Measurements from ENCODE around the gene TTC13. TPM values are rescaled to one million over a fixed set of nuclear protein-coding genes. Genes with fewer than 3 reads are reported as not detected.

Gene TTC13
- total RNA-seq, 1 donor from 2014 or later, result 20.4 TPM

- Histone ChIP-seq H3K4me3 (ENCODE audit: low read length in 3 of 3) (peak overlapping the region; percentile 73 to 97 (median 95)), H3K27me3 (ENCODE audit: control insufficient read depth in 3 of 3, insufficient read depth in 3 of 3, low read length in 3 of 3) (no peaks in the 10 kb centered on the region), H3K9ac (ENCODE audit: low read depth in 1 of 3, low read length in 3 of 3) (peak overlapping the region; percentile 58 to 74 (median 62)), H3K36me3 (ENCODE audit: control insufficient read depth in 3 of 3, insufficient read depth in 3 of 3, low read length in 3 of 3) (peaks cover 2 to 8% (median 5%) of the 10 kb centered on the region in 3 donors), H3K4me1 (ENCODE audit: control insufficient read depth in 3 of 3, insufficient read depth in 3 of 3, low read length in 3 of 3) (peaks cover 4 to 18% (median 15%) of the 10 kb centered on the region in 3 donors), H3K27ac (ENCODE audit: low read depth, low read length) (no peak overlapping the region), H3K9me3 (ENCODE audit: control insufficient read depth in 3 of 3, low read length in 3 of 3) (no peaks in the 10 kb centered on the region)
Observed at GRCh38 chr1:230977761-230978490, 735 bp downstream of the TTC13 start.

DNA sequence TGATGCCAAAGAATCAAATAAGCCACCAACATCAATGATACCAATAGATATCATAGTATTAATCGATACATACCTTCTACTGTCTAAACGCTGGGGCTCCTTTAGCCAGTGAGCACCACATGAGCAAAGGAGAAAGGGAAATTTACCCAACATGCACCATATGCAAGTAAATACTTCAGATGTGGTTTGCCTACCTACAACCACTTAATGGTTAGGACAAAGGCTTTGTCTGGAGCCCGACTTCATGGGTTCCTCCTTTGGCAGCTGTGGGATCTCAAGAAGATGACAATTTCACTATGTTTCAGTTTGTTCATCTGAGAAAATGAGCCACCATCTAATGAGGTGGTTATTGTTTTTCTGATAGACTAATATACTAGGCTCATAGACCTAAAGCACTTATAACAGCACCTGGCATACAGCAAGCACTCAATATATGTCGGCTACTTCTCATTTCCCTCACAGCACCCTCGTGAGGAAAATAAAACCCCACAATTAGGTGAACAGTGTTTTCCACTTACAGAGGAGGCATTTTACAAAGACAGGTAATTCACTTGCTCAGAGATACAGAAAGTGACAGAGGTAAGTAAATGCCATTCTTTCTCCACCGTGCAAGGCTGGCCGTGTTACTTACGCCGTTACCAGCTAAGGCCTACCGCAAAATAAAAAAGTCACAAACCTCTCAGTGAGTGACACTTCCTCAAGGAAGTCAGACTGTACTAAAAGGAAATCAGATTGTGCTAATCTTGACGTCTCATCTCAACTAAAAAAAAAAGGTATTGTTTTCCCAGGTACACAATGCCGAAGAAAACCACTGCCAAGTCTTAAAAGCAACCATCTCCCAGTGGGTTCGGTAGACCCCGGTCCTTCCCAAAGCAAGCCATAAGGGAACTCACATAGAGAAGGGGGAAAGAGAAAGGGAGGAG is 1.6 kb downstream of the TTC13 start:
- Histone ChIP-seq H3K9me3 (ENCODE audit: control insufficient read depth in 3 of 3, low read length in 3 of 3) (no peaks in the 10 kb centered on the region), H3K27ac (ENCODE audit: low read depth, low read length) (no peak overlapping the region), H3K4me3 (ENCODE audit: low read length in 3 of 3) (peak overlapping the region; percentile 73 to 97 (median 95)), H3K27me3 (ENCODE audit: control insufficient read depth in 3 of 3, insufficient read depth in 3 of 3, low read length in 3 of 3) (no peaks in the 10 kb centered on the region), H3K4me1 (ENCODE audit: control insufficient read depth in 3 of 3, insufficient read depth in 3 of 3, low read length in 3 of 3) (peaks cover 4 to 18% (median 15%) of the 10 kb centered on the region in 3 donors), H3K36me3 (ENCODE audit: control insufficient read depth in 3 of 3, insufficient read depth in 3 of 3, low read length in 3 of 3) (peaks cover 2 to 8% (median 5%) of the 10 kb centered on the region in 3 donors), H3K9ac (ENCODE audit: low read depth in 1 of 3, low read length in 3 of 3) (peak overlapping the region in 1 of 3 donors; percentile 62)

- H3K9ac ChIP-seq (ENCODE audit: low read depth in 1 of 3, low read length in 3 of 3), result no peak overlapping the region
- no peak overlapping the region for H3K27ac ChIP-seq (ENCODE audit: low read depth, low read length)
- H3K9me3 ChIP-seq (ENCODE audit: control insufficient read depth in 3 of 3, low read length in 3 of 3), result no peaks in the 10 kb centered on the region
- H3K4me1 ChIP-seq (ENCODE audit: control insufficient read depth in 3 of 3, insufficient read depth in 3 of 3, low read length in 3 of 3), result peaks cover 4 to 18% (median 15%) of the 10 kb centered on the region in 3 donors
- peaks cover 2 to 8% (median 5%) of the 10 kb centered on the region in 3 donors for H3K36me3 ChIP-seq (ENCODE audit: control insufficient read depth in 3 of 3, insufficient read depth in 3 of 3, low read length in 3 of 3)
- no peak overlapping the region for H3K4me3 ChIP-seq (ENCODE audit: low read length in 3 of 3)
- H3K27me3 ChIP-seq (ENCODE audit: control insufficient read depth in 3 of 3, insufficient read depth in 3 of 3, low read length in 3 of 3), result no peaks in the 10 kb centered on the region
Observed at GRCh38 chr1:230976360-230976759, 2.3 kb downstream of the TTC13 start.

DNA sequence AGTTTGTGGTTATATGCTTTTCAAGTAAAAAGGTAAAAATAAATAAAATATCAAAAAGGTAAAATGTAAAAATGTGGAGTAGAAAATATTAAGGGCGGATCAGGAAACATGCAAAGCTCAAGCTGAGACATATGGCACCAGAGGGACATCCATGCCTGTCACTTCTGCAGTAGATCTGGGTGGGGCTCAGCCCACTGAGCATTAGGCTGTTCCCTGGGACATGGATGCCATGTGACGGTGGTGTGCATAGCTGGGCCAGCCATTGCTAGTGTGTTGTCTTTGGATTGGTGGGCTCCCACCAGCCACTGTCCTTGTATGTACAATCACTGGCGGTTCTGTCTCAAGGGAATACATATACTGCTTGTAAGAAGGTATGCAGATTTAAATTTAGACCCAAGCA is 3.0 kb downstream of the TTC13 start:
- H3K27ac ChIP-seq (ENCODE audit: low read depth, low read length), result no peak overlapping the region
- peaks cover 4 to 18% (median 15%) of the 10 kb centered on the region in 3 donors for H3K4me1 ChIP-seq (ENCODE audit: control insufficient read depth in 3 of 3, insufficient read depth in 3 of 3, low read length in 3 of 3)
- H3K9me3 ChIP-seq (ENCODE audit: control insufficient read depth in 3 of 3, low read length in 3 of 3), result no peaks in the 10 kb centered on the region
- no peaks in the 10 kb centered on the region for H3K27me3 ChIP-seq (ENCODE audit: control insufficient read depth in 3 of 3, insufficient read depth in 3 of 3, low read length in 3 of 3)
- no peak overlapping the region for H3K4me3 ChIP-seq (ENCODE audit: low read length in 3 of 3)
- no peak overlapping the region for H3K9ac ChIP-seq (ENCODE audit: low read depth in 1 of 3, low read length in 3 of 3)
- peaks cover 2 to 7% (median 5%) of the 10 kb centered on the region in 3 donors for H3K36me3 ChIP-seq (ENCODE audit: control insufficient read depth in 3 of 3, insufficient read depth in 3 of 3, low read length in 3 of 3)

DNA sequence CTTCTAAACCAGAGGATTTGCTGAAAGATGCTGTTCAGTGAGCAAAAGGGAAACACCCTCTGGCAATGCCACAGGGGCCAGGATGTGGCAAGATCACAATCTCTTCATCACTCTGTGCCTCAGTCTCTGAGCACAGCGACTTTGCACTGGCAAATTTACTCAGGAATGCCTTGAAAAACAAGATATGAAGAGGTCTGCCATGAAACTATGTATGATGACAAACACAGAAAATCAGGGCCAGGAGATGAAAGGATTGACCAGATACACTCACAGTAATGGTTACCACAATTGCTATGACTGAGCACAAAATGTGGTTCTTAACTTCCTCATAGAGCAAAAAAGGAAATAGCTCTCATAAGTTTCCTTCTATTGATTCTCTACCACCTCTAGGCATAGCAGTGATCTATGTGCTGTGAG is 5.8 kb downstream of the TTC13 start:
- Histone ChIP-seq H3K4me3 (ENCODE audit: low read length in 3 of 3) (no peak overlapping the region), H3K36me3 (ENCODE audit: control insufficient read depth in 3 of 3, insufficient read depth in 3 of 3, low read length in 3 of 3) (peaks cover 2 to 8% (median 5%) of the 10 kb centered on the region in 3 donors), H3K4me1 (ENCODE audit: control insufficient read depth in 3 of 3, insufficient read depth in 3 of 3, low read length in 3 of 3) (peaks cover 4 to 10% (median 9%) of the 10 kb centered on the region in 3 donors), H3K9me3 (ENCODE audit: control insufficient read depth in 3 of 3, low read length in 3 of 3) (no peaks in the 10 kb centered on the region), H3K27me3 (ENCODE audit: control insufficient read depth in 3 of 3, insufficient read depth in 3 of 3, low read length in 3 of 3) (no peaks in the 10 kb centered on the region), H3K9ac (ENCODE audit: low read depth in 1 of 3, low read length in 3 of 3) (no peak overlapping the region), H3K27ac (ENCODE audit: low read depth, low read length) (no peak overlapping the region)

DNA sequence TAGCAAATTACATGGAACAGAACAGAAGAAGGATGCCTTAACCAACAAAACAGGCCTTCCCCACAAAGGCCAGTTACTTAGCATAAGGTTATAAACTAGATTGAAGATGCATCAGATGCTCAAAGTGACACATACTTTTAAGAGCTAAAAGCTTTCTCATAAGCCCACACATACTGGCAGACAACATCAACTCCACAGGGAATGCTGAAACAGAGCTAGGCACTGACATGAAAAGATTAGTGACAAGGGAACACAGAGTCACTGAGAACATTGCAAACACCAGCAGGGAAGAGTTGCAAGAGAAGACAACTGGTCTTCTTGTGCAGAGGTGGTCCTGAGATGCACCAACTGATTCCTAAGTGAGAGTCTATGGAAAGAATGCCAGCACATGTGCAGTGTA is 6.9 kb downstream of the TTC13 start:
- H3K4me3 ChIP-seq (ENCODE audit: low read length in 3 of 3), result no peak overlapping the region
- peaks cover 0 to under 1% (median 0%) of the 10 kb centered on the region in 3 donors for H3K4me1 ChIP-seq (ENCODE audit: control insufficient read depth in 3 of 3, insufficient read depth in 3 of 3, low read length in 3 of 3)
- H3K27me3 ChIP-seq (ENCODE audit: control insufficient read depth in 3 of 3, insufficient read depth in 3 of 3, low read length in 3 of 3), result no peaks in the 10 kb centered on the region
- no peak overlapping the region for H3K27ac ChIP-seq (ENCODE audit: low read depth, low read length)
- no peaks in the 10 kb centered on the region for H3K9me3 ChIP-seq (ENCODE audit: control insufficient read depth in 3 of 3, low read length in 3 of 3)
- H3K9ac ChIP-seq (ENCODE audit: low read depth in 1 of 3, low read length in 3 of 3), result no peak overlapping the region
- H3K36me3 ChIP-seq (ENCODE audit: control insufficient read depth in 3 of 3, insufficient read depth in 3 of 3, low read length in 3 of 3), result peaks cover 2 to 8% (median 5%) of the 10 kb centered on the region in 3 donors

- no peak overlapping the region for H3K4me3 ChIP-seq (ENCODE audit: low read length in 3 of 3)
- H3K27ac ChIP-seq (ENCODE audit: low read depth, low read length), result no peak overlapping the region
- no peaks in the 10 kb centered on the region for H3K9me3 ChIP-seq (ENCODE audit: control insufficient read depth in 3 of 3, low read length in 3 of 3)
- peaks cover 0 to 3% (median 0%) of the 10 kb centered on the region in 3 donors for H3K36me3 ChIP-seq (ENCODE audit: control insufficient read depth in 3 of 3, insufficient read depth in 3 of 3, low read length in 3 of 3)
- H3K27me3 ChIP-seq (ENCODE audit: control insufficient read depth in 3 of 3, insufficient read depth in 3 of 3, low read length in 3 of 3), result no peaks in the 10 kb centered on the region
- H3K9ac ChIP-seq (ENCODE audit: low read depth in 1 of 3, low read length in 3 of 3), result no peak overlapping the region
- no peaks in the 10 kb centered on the region for H3K4me1 ChIP-seq (ENCODE audit: control insufficient read depth in 3 of 3, insufficient read depth in 3 of 3, low read length in 3 of 3)
Observed at GRCh38 chr1:230970432-230970831, 8.2 kb downstream of the TTC13 start.

- Histone ChIP-seq H3K4me3 (ENCODE audit: low read length in 3 of 3) (no peak overlapping the region), H3K27ac (ENCODE audit: low read depth, low read length) (no peak overlapping the region), H3K36me3 (ENCODE audit: control insufficient read depth in 3 of 3, insufficient read depth in 3 of 3, low read length in 3 of 3) (peaks cover 0 to 3% (median 0%) of the 10 kb centered on the region in 3 donors), H3K9me3 (ENCODE audit: control insufficient read depth in 3 of 3, low read length in 3 of 3) (no peaks in the 10 kb centered on the region), H3K9ac (ENCODE audit: low read depth in 1 of 3, low read length in 3 of 3) (no peak overlapping the region), H3K4me1 (ENCODE audit: control insufficient read depth in 3 of 3, insufficient read depth in 3 of 3, low read length in 3 of 3) (no peaks in the 10 kb centered on the region), H3K27me3 (ENCODE audit: control insufficient read depth in 3 of 3, insufficient read depth in 3 of 3, low read length in 3 of 3) (no peaks in the 10 kb centered on the region)
Observed at GRCh38 chr1:230966358-230966873, 12.2 kb downstream of the TTC13 start.

GRCh38 chr1:230965535-230965934 is 13.1 kb downstream of the TTC13 start:
- Histone ChIP-seq H3K27me3 (ENCODE audit: control insufficient read depth in 3 of 3, insufficient read depth in 3 of 3, low read length in 3 of 3) (no peaks in the 10 kb centered on the region), H3K4me3 (ENCODE audit: low read length in 3 of 3) (no peak overlapping the region), H3K36me3 (ENCODE audit: control insufficient read depth in 3 of 3, insufficient read depth in 3 of 3, low read length in 3 of 3) (peaks cover 0 to 3% (median 0%) of the 10 kb centered on the region in 3 donors), H3K9ac (ENCODE audit: low read depth in 1 of 3, low read length in 3 of 3) (no peak overlapping the region), H3K27ac (ENCODE audit: low read depth, low read length) (no peak overlapping the region), H3K4me1 (ENCODE audit: control insufficient read depth in 3 of 3, insufficient read depth in 3 of 3, low read length in 3 of 3) (no peaks in the 10 kb centered on the region), H3K9me3 (ENCODE audit: control insufficient read depth in 3 of 3, low read length in 3 of 3) (no peaks in the 10 kb centered on the region)
